H9 (cell line): Measurements from ENCODE around the gene INHBB. TPM values are rescaled to one million over a fixed set of nuclear protein-coding genes. Genes with fewer than 3 reads are reported as not detected.

Experiments used
- DNase-seq: peaks from one replicate; pipeline ENCODE4 v3.0.0-alpha.2; 2017
- H2AFZ ChIP-seq: one replicate; pipeline ENCODE4 v1.6.1; 2013; ENCODE audit warnings: mild to moderate bottlenecking, low read length, control low read depth, moderate library complexity
- H2AK5ac ChIP-seq: 2 replicates; pipeline ENCODE4 v1.6.1; 2013; ENCODE audit warnings: low read length, control low read depth, mixed read lengths; ENCODE audit not compliant: insufficient read length
- H2BK120ac ChIP-seq: one replicate; pipeline ENCODE4 v1.6.1; 2013; ENCODE audit warnings: low read depth, mild to moderate bottlenecking, low read length, control low read depth, inconsistent platforms; ENCODE audit not compliant: poor library complexity, severe bottlenecking
- H2BK12ac ChIP-seq: 2 replicates; pipeline ENCODE4 v1.6.1; 2013; ENCODE audit warnings: low read length, control low read depth, mixed read lengths, low read depth; ENCODE audit not compliant: insufficient read length
- H2BK15ac ChIP-seq: 2 replicates; pipeline ENCODE4 v1.6.1; 2013; ENCODE audit warnings: low read depth, low read length, control low read depth
- H2BK20ac ChIP-seq: one replicate; pipeline ENCODE4 v1.6.1; 2013; ENCODE audit warnings: low read depth, mild to moderate bottlenecking, low read length, control low read depth, inconsistent platforms; ENCODE audit not compliant: poor library complexity, severe bottlenecking
- H2BK5ac ChIP-seq: 2 replicates; pipeline ENCODE4 v1.6.1; 2013; ENCODE audit warnings: low read length, control low read depth, mixed read lengths; ENCODE audit not compliant: insufficient read length
- H3K14ac ChIP-seq: 2 replicates; pipeline ENCODE4 v1.6.1; 2013; ENCODE audit warnings: low read length, control low read depth; ENCODE audit not compliant: insufficient read depth
- H3K18ac ChIP-seq: 2 replicates; pipeline ENCODE4 v1.6.1; 2013; ENCODE audit warnings: low read depth, mild to moderate bottlenecking, mixed read lengths, low read length, control low read depth; ENCODE audit not compliant: insufficient read length
- H3K23ac ChIP-seq: 2 replicates; pipeline ENCODE4 v1.6.1; 2013; ENCODE audit warnings: low read length, control low read depth, mixed read lengths, low read depth; ENCODE audit not compliant: insufficient read length
- H3K23me2 ChIP-seq: 2 replicates; pipeline ENCODE4 v1.6.1; 2013; ENCODE audit warnings: low read depth, mild to moderate bottlenecking, mixed read lengths, low read length, control low read depth; ENCODE audit not compliant: insufficient read length, poor library complexity, severe bottlenecking
- H3K27ac ChIP-seq: 2 replicates; pipeline ENCODE4 v1.5.1; 2013; ENCODE audit warnings: low read length, control low read depth, mixed read lengths, low read depth; ENCODE audit not compliant: insufficient read length
- H3K27me3 ChIP-seq: 2 replicates; pipeline ENCODE4 v1.6.1; 2013; ENCODE audit warnings: low read length, control low read depth, inconsistent platforms; ENCODE audit not compliant: insufficient read depth
- H3K4ac ChIP-seq: 2 replicates; pipeline ENCODE4 v1.6.1; 2013; ENCODE audit warnings: low read depth, mild to moderate bottlenecking, control low read depth, inconsistent platforms, low read length, moderate library complexity
- H3K4me1 ChIP-seq: 2 replicates; pipeline ENCODE4 v1.6.1; 2013; ENCODE audit warnings: low read length, control low read depth, inconsistent platforms; ENCODE audit not compliant: insufficient read depth
- H3K4me2 ChIP-seq: 2 replicates; pipeline ENCODE4 v1.6.1; 2013; ENCODE audit warnings: low read length, control low read depth, mixed read lengths; ENCODE audit not compliant: insufficient read length, insufficient read depth
- H3K56ac ChIP-seq: 2 replicates; pipeline ENCODE4 v1.6.1; 2013; ENCODE audit warnings: low read depth, mild to moderate bottlenecking, mixed read lengths, low read length, control low read depth; ENCODE audit not compliant: insufficient read length
- H3K79me1 ChIP-seq: 2 replicates; pipeline ENCODE4 v1.6.1; 2013; ENCODE audit warnings: low read depth, mild to moderate bottlenecking, moderate library complexity, low read length, control low read depth, inconsistent platforms; ENCODE audit not compliant: insufficient read depth, poor library complexity, severe bottlenecking
- H3K79me2 ChIP-seq: 2 replicates; pipeline ENCODE4 v1.6.1; 2013; ENCODE audit warnings: low read length, control low read depth, inconsistent platforms; ENCODE audit not compliant: insufficient read depth
- H3K9ac ChIP-seq: 2 replicates; pipeline ENCODE4 v1.6.1; 2013; ENCODE audit warnings: low read length, control low read depth, mixed read lengths; ENCODE audit not compliant: insufficient read length; ENCODE audit errors: extremely low read depth
- H3K9me3 ChIP-seq: one replicate; pipeline ENCODE4 v1.6.1; 2013; ENCODE audit warnings: low read depth, low read length, inconsistent platforms; ENCODE audit not compliant: control insufficient read depth
- H3T11ph ChIP-seq: one replicate; pipeline ENCODE4 v1.6.1; 2013; ENCODE audit warnings: mild to moderate bottlenecking, low read length, control low read depth, inconsistent platforms
- H4K20me1 ChIP-seq: one replicate; pipeline ENCODE4 v1.6.1; 2013; ENCODE audit not compliant: control insufficient read depth, insufficient read length, insufficient read depth
- H4K5ac ChIP-seq: 2 replicates; pipeline ENCODE4 v1.6.1; 2013; ENCODE audit warnings: low read depth, mild to moderate bottlenecking, mixed read lengths, low read length, control low read depth; ENCODE audit not compliant: insufficient read length
- H4K8ac ChIP-seq: replicated peaks from 2 replicates; pipeline ENCODE4 v1.6.1; 2013; ENCODE audit warnings: low read length, control low read depth, mixed read lengths, low read depth; ENCODE audit not compliant: insufficient read length
- H4K91ac ChIP-seq: 2 replicates; pipeline ENCODE4 v1.6.1; 2013; ENCODE audit warnings: low read depth, mild to moderate bottlenecking, moderate library complexity, mixed read lengths, low read length, control low read depth; ENCODE audit not compliant: insufficient read length
- H3K27ac Mint-ChIP-seq, 3 experiments: 2 replicates in 2 of 3; 3 replicates in 1 of 3; pipeline ENCODE4 v1.8.0; 2020 to 2021; ENCODE audit warnings: mixed read lengths in 3 of 3, mild to moderate bottlenecking in 1 of 3, moderate library complexity in 1 of 3
- H3K27me3 Mint-ChIP-seq: 2 replicates; pipeline ENCODE4 v1.8.0; 2021; ENCODE audit warnings: low read depth, mild to moderate bottlenecking, moderate library complexity, mixed read lengths
- H3K36me3 Mint-ChIP-seq, 3 experiments: 2 replicates in 2 of 3; 3 replicates in 1 of 3; pipeline ENCODE4 v1.8.0; 2020 to 2021; ENCODE audit warnings: low read depth in 3 of 3, mixed read lengths in 3 of 3; ENCODE audit not compliant: insufficient read depth in 1 of 3
- H3K4me1 Mint-ChIP-seq, 2 experiments: 2 replicates each; pipeline ENCODE4 v1.8.0; 2020; ENCODE audit warnings: mixed read lengths in 2 of 2
- H3K4me3 Mint-ChIP-seq, 2 experiments: 2 replicates in 1 of 2; 3 replicates in 1 of 2; pipeline ENCODE4 v1.8.0; 2020 to 2021; ENCODE audit warnings: mild to moderate bottlenecking in 2 of 2, mixed read lengths in 2 of 2, moderate library complexity in 1 of 2
- H3K9me3 Mint-ChIP-seq, 2 experiments: 2 replicates in 1 of 2; 3 replicates in 1 of 2; pipeline ENCODE4 v1.8.0; 2020; ENCODE audit warnings: mild to moderate bottlenecking in 2 of 2, mixed read lengths in 2 of 2, moderate library complexity in 1 of 2
- WGBS: extraction: QIAGEN DNeasy Blood & Tissue Kit; methylation state at CpG from one replicate; pipeline ENCODE4 v1.1.7; 2013; ENCODE audit warnings: missing lambda C conversion rate, low lambda C conversion rate, mixed read lengths; ENCODE audit not compliant: insufficient read length; ENCODE audit errors: extremely low coverage; 5-methylcytosine and 5-hydroxymethylcytosine counted together
- total RNA-seq: library from RNA; stranded (reverse); gene quantifications from 2 replicates; pipeline ENCODE4 v1.2.1, GENCODE V29; 2021
- TF ChIP-seq, protein P1 (sequence below): fragments of 200-600 bp; sonication (generic); conservative IDR thresholded peaks from 3 replicates; pipeline ENCODE4 v1.8.0; 2021; ENCODE audit warnings: antibody characterized with exemption, mild to moderate bottlenecking

INHBB gene
- total RNA-seq, 1 experiment from 2014 or later = 0.13 TPM

GRCh38 chr2:120357768-120358167 lies 11.8 kb downstream of the INHBB start:
- H3K4me1 ChIP-seq = no peaks in the 10 kb centered on the region
- H2AK5ac ChIP-seq = no peak overlapping the region
- DNase-seq = no peak
- H3K79me1 ChIP-seq = no peaks in the 10 kb centered on the region
- no peak overlapping the region for H3K56ac ChIP-seq
- no peak overlapping the region for H2BK5ac ChIP-seq
- no peak overlapping the region for H2AFZ ChIP-seq
- no peaks in the 10 kb centered on the region for H4K20me1 ChIP-seq
- H4K5ac ChIP-seq = no peak overlapping the region
- Mint-ChIP-seq H3K9me3 (no peaks in the 10 kb centered on the region), H3K27ac (no peak overlapping the region), H3K36me3 (no peaks in the 10 kb centered on the region), H3K4me1 (peaks cover 5 to 22% of the 10 kb centered on the region in 2 experiments), H3K27me3 (peaks cover 97% of the 10 kb centered on the region), H3K4me3 (no peak overlapping the region)
- H3K4me2 ChIP-seq = no peak overlapping the region
- H3K27ac ChIP-seq = no peak overlapping the region
- H4K91ac ChIP-seq = no peak overlapping the region
- H3T11ph ChIP-seq = no peak overlapping the region
- no CpG with 5 or more reads among the region's 6 CpGs for WGBS
- no peaks in the 10 kb centered on the region for H3K9me3 ChIP-seq
- H3K9ac ChIP-seq = no peak overlapping the region
- H3K23ac ChIP-seq = no peak overlapping the region
- no peak overlapping the region for H2BK20ac ChIP-seq
- no peaks in the 10 kb centered on the region for H3K23me2 ChIP-seq
- H3K27me3 ChIP-seq = no peaks in the 10 kb centered on the region; the same call in 1 of the 2 replicates
- H3K18ac ChIP-seq = no peak overlapping the region
- H3K14ac ChIP-seq = no peak overlapping the region
- no peak overlapping the region for H2BK15ac ChIP-seq
- H2BK12ac ChIP-seq = no peak overlapping the region
- no peaks in the 10 kb centered on the region for H3K79me2 ChIP-seq
- TF ChIP-seq, protein P1, sequence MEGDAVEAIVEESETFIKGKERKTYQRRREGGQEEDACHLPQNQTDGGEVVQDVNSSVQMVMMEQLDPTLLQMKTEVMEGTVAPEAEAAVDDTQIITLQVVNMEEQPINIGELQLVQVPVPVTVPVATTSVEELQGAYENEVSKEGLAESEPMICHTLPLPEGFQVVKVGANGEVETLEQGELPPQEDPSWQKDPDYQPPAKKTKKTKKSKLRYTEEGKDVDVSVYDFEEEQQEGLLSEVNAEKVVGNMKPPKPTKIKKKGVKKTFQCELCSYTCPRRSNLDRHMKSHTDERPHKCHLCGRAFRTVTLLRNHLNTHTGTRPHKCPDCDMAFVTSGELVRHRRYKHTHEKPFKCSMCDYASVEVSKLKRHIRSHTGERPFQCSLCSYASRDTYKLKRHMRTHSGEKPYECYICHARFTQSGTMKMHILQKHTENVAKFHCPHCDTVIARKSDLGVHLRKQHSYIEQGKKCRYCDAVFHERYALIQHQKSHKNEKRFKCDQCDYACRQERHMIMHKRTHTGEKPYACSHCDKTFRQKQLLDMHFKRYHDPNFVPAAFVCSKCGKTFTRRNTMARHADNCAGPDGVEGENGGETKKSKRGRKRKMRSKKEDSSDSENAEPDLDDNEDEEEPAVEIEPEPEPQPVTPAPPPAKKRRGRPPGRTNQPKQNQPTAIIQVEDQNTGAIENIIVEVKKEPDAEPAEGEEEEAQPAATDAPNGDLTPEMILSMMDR = no peak
- H3K4ac ChIP-seq = no peak overlapping the region
- no peak overlapping the region for H2BK120ac ChIP-seq
- H4K8ac ChIP-seq = no peak overlapping the region
